Activated naive CD8-positive, alpha-beta T cell treated with anti-CD3 and anti-CD28 coated beads, Interleukin-2, amount 50 U/mL, for 16 hours (primary cell): Measurements from ENCODE around the gene PTPRN2.
"Not testable (repeated sequence)": the region's sequence is repeated elsewhere in the genome, so short reads cannot be mapped to it uniquely, and the experiment has no call there.

Source experiments
- DNase-seq: peaks from one replicate; pipeline ENCODE4 v3.0.0-alpha.2; 2020; ENCODE audit warnings: low read depth, low spot score

Gene PTPRN2

GRCh38 chr7:157519246-157519645, 1068.4 kb downstream of the PTPRN2 start:
- no peak for DNase-seq

- no peak for DNase-seq
Observed at GRCh38 chr7:157518514-157519175, 1069.0 kb downstream of the PTPRN2 start.

GRCh38 chr7:157517782-157518513, 1069.7 kb downstream of the PTPRN2 start:
- DNase-seq: no peak

GRCh38 chr7:157516911-157517781, 1070.5 kb downstream of the PTPRN2 start:
- no peak for DNase-seq

- DNase-seq: no peak
Observed at GRCh38 chr7:157516311-157516710, 1071.3 kb downstream of the PTPRN2 start.

- no peak for DNase-seq
Observed at GRCh38 chr7:157515342-157516041, 1072.1 kb downstream of the PTPRN2 start.

- DNase-seq: no peak
Observed at GRCh38 chr7:157514746-157515145, 1072.9 kb downstream of the PTPRN2 start.

- DNase-seq: no peak
Observed at GRCh38 chr7:157514306-157514705, 1073.3 kb downstream of the PTPRN2 start.

- DNase-seq: no peak
Observed at GRCh38 chr7:157513682-157514081, 1073.9 kb downstream of the PTPRN2 start.

GRCh38 chr7:157513162-157513621, 1074.4 kb downstream of the PTPRN2 start:
- DNase-seq: no peak

GRCh38 chr7:157509226-157509625, 1078.4 kb downstream of the PTPRN2 start:
- DNase-seq: no peak

- no peak for DNase-seq
Observed at GRCh38 chr7:157508477-157508881, 1079.1 kb downstream of the PTPRN2 start.

- DNase-seq: no peak
Observed at GRCh38 chr7:157507987-157508386, 1079.6 kb downstream of the PTPRN2 start.

- no peak for DNase-seq
Observed at GRCh38 chr7:157506268-157506667, 1081.4 kb downstream of the PTPRN2 start.

- no peak for DNase-seq
Observed at GRCh38 chr7:157505646-157506045, 1082.0 kb downstream of the PTPRN2 start.

- no peak for DNase-seq
Observed at GRCh38 chr7:157503229-157503628, 1084.4 kb downstream of the PTPRN2 start.

GRCh38 chr7:157502701-157503111, 1084.9 kb downstream of the PTPRN2 start:
- peak; percentile 21 for DNase-seq

- DNase-seq: no peak
Observed at GRCh38 chr7:157501581-157501980, 1086.0 kb downstream of the PTPRN2 start.

- not testable (repeated sequence) for DNase-seq
Observed at GRCh38 chr7:157500989-157501540, 1086.6 kb downstream of the PTPRN2 start.

GRCh38 chr7:157500171-157500960, 1087.3 kb downstream of the PTPRN2 start:
- DNase-seq: no peak

- no peak for DNase-seq
Observed at GRCh38 chr7:157499835-157500153, 1087.8 kb downstream of the PTPRN2 start.
